Heart right ventricle (tissue), 16 donors: ENCODE data around the gene PAQR5. TPM values are rescaled to one million over a fixed set of nuclear protein-coding genes. Genes with fewer than 3 reads are reported as not detected.

Experiments used
- ATAC-seq, 8 donors: fragments of 200-7000 bp; cut with Tn5 transposase; one replicate each; pipeline ENCODE4 v1.9.1; 2020; ENCODE audit warnings: mild to moderate bottlenecking in 8 of 8, moderate library complexity in 8 of 8, moderate number of reproducible peaks in 1 of 8
- DNase-seq, 2 donors: peaks; one replicate each; pipeline ENCODE4 v3.0.0-alpha.2; 2020
- H3K27ac ChIP-seq, 10 donors: fragments of 200-600 bp; sonication (generic) in 2 of 10; one replicate each; pipeline versions ENCODE4 v1.5.0 to v1.8.0; 2020 to 2022; ENCODE audit warnings: mild to moderate bottlenecking in 3 of 10
- H3K27me3 ChIP-seq, 7 donors: fragments of 200-600 bp; one replicate each; pipeline ENCODE4 v1.8.0; 2021 to 2022; ENCODE audit warnings: mild to moderate bottlenecking in 2 of 7
- H3K36me3 ChIP-seq, 9 donors: fragments of 200-600 bp; sonication (generic) in 1 of 9; one replicate each; pipeline versions ENCODE4 v1.5.0 to v1.8.0; 2020 to 2022; ENCODE audit warnings: mild to moderate bottlenecking in 2 of 9
- H3K4me1 ChIP-seq, 9 donors: fragments of 200-600 bp; sonication (generic) in 1 of 9; one replicate each; pipeline versions ENCODE4 v1.5.0 to v1.8.0; 2020 to 2022; ENCODE audit warnings: mild to moderate bottlenecking in 4 of 9
- H3K4me3 ChIP-seq, 10 donors: fragments of 200-600 bp; sonication (generic) in 2 of 10; one replicate each; pipeline versions ENCODE4 v1.5.0 to v1.8.0; 2020 to 2022; ENCODE audit warnings: mild to moderate bottlenecking in 7 of 10, moderate library complexity in 2 of 10
- H3K9me3 ChIP-seq, 11 donors: fragments of 200-600 bp in 10 of 11; sonication (generic) in 2 of 11; one replicate each; pipeline versions ENCODE4 v1.5.0 to v1.8.0; 2013 to 2022; ENCODE audit warnings: mild to moderate bottlenecking in 2 of 11, control low read depth in 1 of 11, moderate library complexity in 1 of 11
- WGBS, 2 donors: extraction: QIAGEN DNeasy Blood & Tissue Kit; methylation state at CpG; one replicate each; pipeline ENCODE4 v1.1.7; 2013; ENCODE audit warnings: inconsistent platforms in 1 of 2; 5-methylcytosine and 5-hydroxymethylcytosine counted together
- intact Hi-C, 10 donors: fragments of 100-400 bp; cut with DNase I; formaldehyde crosslinking; loops; one replicate each; pipeline versions ENCODE4 v1.11.1 to v1.14.2; 2022
- polyA plus RNA-seq, 2 donors: library from polyadenylated mRNA; stranded (reverse); fragments of 200-250 nt; gene quantifications; one replicate each; pipeline ENCODE4 v1.2.3, GENCODE V29; 2013
- total RNA-seq, 10 donors: library from RNA; stranded (reverse); fragmentation: NEBNext Ultra II Directional in 3 of 10; extraction: Animal tissue kit (Norgen Biotek cat#: 25700) in 3 of 10; gene quantifications; one replicate each; pipeline versions ENCODE4 v1.2.1 to v1.2.4, GENCODE V29; 2021 to 2023
- TF ChIP-seq, protein P1 (sequence below), 9 donors: fragments of 200-600 bp; sonication (generic) in 2 of 9; IDR thresholded peaks; one replicate each; pipeline versions ENCODE4 v1.5.0 to v1.8.0; 2021 to 2022; ENCODE audit warnings: antibody characterized with exemption in 9 of 9, mild to moderate bottlenecking in 5 of 9, moderate library complexity in 1 of 9
- donor health status: Arrhythmogenic right ventricular cardiomyopathy.
- donor health status: ischemic (EF 13 %, LVEDD 7.1; RV severe dilation, severe dysfunction).
- donor health status: healthy with polysubstance abuse.
- donor health status: DM: no; HTN: yes; CAD: no.
- donor health status: DM: no; HTN: no; CAD: no.
- donor health status: ischemic (EF 25% LVEDD 6.9; RV normal size, moderate dysfunction).
- donor health status: ischemic (EF 25% LVEDD 5.7; RV mildly dilated, moderate dysfunction).
- donor health status: healthy.
- donor health status: DM: yes; HTN: yes; CAD: no.
- donor health status: Ischemic cardiomyopathy.
- donor health status: ischemic (EF 35%, LVEDD 5.7; RV mildly dilated, moderate dysfunction).
- donor health status: nonischemic (EF 11% LVEDD 7.7; RV severe dilation, severe dysfunction).
- donor health status: DM: yes; HTN: yes; CAD: no.
- donor health status: PGD.
- donor health status: ischemic (EF 29% LVEDD 5.4; RV normal size, mild dysfunction).
- donor health status: nonischemic (EF 23%, LVEDD 6.1; RV moderate dilation, normal function).

Gene PAQR5
- total and polyA plus RNA-seq, 12 donors, result 0.32 to 1.0 (median 0.60) TPM

DNA sequence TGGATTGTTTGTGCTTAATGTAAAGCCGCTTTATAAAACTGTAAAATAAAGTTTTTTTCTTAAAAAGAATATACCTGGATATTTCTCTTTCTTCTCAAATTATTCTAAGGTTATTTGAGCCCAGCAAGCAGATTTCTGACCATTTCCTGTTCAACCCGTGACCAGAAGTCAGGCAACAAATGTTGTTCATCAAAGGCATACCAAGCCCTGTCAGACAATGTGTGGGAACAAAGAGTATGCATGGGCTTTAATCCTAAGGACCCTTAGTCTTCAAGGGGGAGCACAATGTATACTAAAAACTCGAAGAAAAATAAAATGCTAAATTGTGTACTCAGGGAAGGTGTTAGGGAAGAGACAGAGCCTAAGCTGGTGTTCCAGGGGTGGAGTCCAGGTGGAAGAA is 26.6 kb upstream of the PAQR5 start:
- ATAC-seq (no peak), DNase-seq (no peak)
- Histone ChIP-seq H3K4me1 (peaks cover 0 to 18% (median 4%) of the 10 kb centered on the region in 9 donors), H3K27ac (no peak overlapping the region), H3K27me3 (no peaks in the 10 kb centered on the region), H3K4me3 (no peak overlapping the region), H3K36me3 (peaks cover 0 to 17% (median 0%) of the 10 kb centered on the region in 9 donors), H3K9me3 (no peaks in the 10 kb centered on the region)
- TF ChIP-seq, protein P1, sequence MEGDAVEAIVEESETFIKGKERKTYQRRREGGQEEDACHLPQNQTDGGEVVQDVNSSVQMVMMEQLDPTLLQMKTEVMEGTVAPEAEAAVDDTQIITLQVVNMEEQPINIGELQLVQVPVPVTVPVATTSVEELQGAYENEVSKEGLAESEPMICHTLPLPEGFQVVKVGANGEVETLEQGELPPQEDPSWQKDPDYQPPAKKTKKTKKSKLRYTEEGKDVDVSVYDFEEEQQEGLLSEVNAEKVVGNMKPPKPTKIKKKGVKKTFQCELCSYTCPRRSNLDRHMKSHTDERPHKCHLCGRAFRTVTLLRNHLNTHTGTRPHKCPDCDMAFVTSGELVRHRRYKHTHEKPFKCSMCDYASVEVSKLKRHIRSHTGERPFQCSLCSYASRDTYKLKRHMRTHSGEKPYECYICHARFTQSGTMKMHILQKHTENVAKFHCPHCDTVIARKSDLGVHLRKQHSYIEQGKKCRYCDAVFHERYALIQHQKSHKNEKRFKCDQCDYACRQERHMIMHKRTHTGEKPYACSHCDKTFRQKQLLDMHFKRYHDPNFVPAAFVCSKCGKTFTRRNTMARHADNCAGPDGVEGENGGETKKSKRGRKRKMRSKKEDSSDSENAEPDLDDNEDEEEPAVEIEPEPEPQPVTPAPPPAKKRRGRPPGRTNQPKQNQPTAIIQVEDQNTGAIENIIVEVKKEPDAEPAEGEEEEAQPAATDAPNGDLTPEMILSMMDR (IDR thresholded peaks at IDR 0.05), result no peak
- WGBS, 2 donors, result 68 to 72% methylated on average over 3 of the region's 3 CpGs
- intact Hi-C loops, result loop anchor here in 2 of 10 donors (10.0 kb wide), 1 partner anchor 123 kb away; no protein-coding TSS in a partner anchor

DNA sequence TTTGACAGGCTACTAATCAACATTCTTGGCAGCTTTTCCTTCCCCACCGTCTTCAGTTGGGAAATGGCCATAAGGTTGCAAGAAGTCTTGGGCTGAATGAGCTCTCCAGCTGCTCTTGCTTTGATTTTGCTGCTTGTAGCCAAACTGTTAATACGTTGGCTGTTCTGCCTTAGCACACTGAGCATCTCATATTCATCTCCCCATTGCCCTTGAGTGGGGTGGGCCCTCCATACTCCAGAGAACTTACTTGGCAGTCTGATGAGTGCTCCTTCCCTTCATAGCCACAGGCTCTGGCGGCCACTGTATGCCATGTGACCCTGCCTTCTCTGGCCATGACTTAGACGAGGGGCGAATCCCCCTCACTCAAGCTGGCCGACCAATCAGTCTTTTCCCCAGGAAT is 25.8 kb upstream of the PAQR5 start:
- TF ChIP-seq, protein P1 (IDR thresholded peaks at IDR 0.05), result no peak
- 75 to 84% methylated on average over 6 of the region's 6 CpGs for WGBS, 2 donors
- Histone ChIP-seq H3K4me3 (no peak overlapping the region), H3K36me3 (peaks cover 0 to 16% (median 0%) of the 10 kb centered on the region in 9 donors), H3K9me3 (no peaks in the 10 kb centered on the region), H3K27me3 (no peaks in the 10 kb centered on the region), H3K27ac (no peak overlapping the region), H3K4me1 (peaks cover 0 to 18% (median 4%) of the 10 kb centered on the region in 9 donors)
- ATAC-seq, result no peak
- intact Hi-C loops, result loop anchor here in 2 of 10 donors (10.0 kb wide), 1 partner anchor 122 kb away; no protein-coding TSS in a partner anchor
- no peak for DNase-seq

GRCh38 chr15:69275074-69275670 is 23.5 kb upstream of the PAQR5 start:
- peak in 2 of 8 donors; percentile 71 to 75 for ATAC-seq
- peaks cover 0 to 18% (median 4%) of the 10 kb centered on the region in 9 donors for H3K4me1 ChIP-seq
- intact Hi-C loops, result loop anchor here in 2 of 10 donors (10.0 kb wide), 1 partner anchor 120 kb away; no protein-coding TSS in a partner anchor
- no peaks in the 10 kb centered on the region for H3K9me3 ChIP-seq
- no peaks in the 10 kb centered on the region for H3K36me3 ChIP-seq
- no peak for DNase-seq
- no peak overlapping the region for H3K27ac ChIP-seq
- no peaks in the 10 kb centered on the region for H3K27me3 ChIP-seq
- TF ChIP-seq, protein P1 (IDR thresholded peaks at IDR 0.05), result no peak
- 20 to 43% methylated on average over 4 of the region's 4 CpGs for WGBS, 2 donors
- H3K4me3 ChIP-seq, result no peak overlapping the region

DNA sequence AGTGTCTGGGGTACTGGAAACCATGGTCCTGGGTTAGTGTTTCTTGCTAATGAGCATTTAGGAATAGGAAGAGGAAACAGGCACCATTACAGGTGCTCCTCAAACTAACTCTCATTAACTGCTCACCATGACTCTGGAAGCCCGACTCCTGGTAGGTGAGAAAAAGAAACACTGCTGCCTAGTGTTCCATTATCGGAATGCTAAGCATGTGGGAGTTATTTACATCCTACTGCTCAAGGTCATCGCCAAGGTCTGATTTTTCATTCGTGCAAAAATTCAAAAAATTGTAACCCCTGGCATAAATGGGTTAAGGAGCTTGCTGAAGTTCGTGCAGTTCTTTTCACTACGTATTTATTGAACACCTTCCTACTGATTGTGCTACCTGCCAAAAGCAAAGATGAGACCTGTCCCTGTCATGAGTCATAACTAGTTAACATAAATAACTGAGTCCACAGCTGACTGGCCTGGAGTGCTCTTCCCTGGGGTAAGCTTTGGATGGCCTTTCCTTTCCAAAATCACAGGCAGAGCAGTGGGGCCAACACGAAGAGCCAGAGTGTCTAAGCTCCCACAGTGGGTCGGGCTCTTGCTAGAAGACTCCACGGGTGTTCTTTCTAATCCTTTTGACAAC is 22.7 kb upstream of the PAQR5 start:
- no peak for DNase-seq
- TF ChIP-seq, protein P1 (IDR thresholded peaks at IDR 0.05), result no peak
- H3K27ac ChIP-seq, result no peak overlapping the region
- no peaks in the 10 kb centered on the region for H3K9me3 ChIP-seq
- H3K4me3 ChIP-seq, result no peak overlapping the region
- no peaks in the 10 kb centered on the region for H3K27me3 ChIP-seq
- intact Hi-C loops, result loop anchor here in 2 of 10 donors (10.0 kb wide), 1 partner anchor 119 kb away; no protein-coding TSS in a partner anchor
- H3K36me3 ChIP-seq, result no peaks in the 10 kb centered on the region
- H3K4me1 ChIP-seq, result peaks cover 0 to 18% (median 4%) of the 10 kb centered on the region in 9 donors
- 47 to 49% methylated on average over 9 of the region's 9 CpGs for WGBS, 2 donors
- ATAC-seq, result no peak
